Measurements from ENCODE around the gene HS1BP3. TPM values are rescaled to one million over a fixed set of nuclear protein-coding genes. Genes with fewer than 3 reads are reported as not detected.

Gene HS1BP3
- total and polyA plus RNA-seq, 2 of the 13 experiments (the other 11 are each of a cell fraction or from before 2014, with no cell fraction given): 15.2 to 22.0 TPM

DNA sequence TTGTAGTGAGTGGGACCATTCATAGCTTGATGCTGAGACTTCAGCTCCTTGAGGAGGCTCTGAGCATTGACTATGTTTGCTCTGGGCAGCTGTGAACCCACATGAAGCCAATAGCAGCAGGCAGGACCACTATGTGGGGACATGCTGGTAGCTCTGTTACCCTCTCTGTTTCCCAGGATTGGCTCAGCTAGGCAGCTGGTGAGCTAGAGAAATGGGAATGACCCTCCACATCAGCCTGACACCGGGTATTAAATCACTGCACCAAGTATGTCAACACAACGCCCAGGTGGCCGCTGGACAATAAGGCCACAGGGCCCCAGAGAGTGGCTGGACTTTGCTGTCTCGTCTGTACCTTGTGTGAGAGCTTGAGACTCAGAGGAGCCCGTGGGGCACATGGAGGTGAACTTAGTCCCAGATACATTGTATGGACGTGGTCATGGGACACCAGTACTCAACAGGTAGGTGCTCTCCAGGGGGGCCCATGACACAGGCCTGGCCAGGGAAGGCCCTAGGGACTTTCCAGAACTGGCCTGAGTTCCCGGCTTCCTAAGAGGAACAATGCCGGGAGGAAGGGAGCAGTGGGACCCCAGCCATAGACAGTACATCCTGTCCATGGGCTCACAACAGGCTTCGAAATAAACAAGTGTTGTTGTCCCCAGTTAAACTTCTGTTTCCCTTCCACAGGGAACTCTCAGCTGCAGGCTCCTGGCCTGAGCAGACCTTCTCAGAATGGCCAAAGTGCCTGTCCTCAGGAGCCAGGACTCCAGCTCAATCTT is 35.2 kb downstream of the HS1BP3 start (continued):
- TF ChIP-seq, protein P1, sequence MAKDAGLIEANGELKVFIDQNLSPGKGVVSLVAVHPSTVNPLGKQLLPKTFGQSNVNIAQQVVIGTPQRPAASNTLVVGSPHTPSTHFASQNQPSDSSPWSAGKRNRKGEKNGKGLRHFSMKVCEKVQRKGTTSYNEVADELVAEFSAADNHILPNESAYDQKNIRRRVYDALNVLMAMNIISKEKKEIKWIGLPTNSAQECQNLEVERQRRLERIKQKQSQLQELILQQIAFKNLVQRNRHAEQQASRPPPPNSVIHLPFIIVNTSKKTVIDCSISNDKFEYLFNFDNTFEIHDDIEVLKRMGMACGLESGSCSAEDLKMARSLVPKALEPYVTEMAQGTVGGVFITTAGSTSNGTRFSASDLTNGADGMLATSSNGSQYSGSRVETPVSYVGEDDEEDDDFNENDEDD (CRISPR knock-in tag; IDR thresholded peaks at IDR 0.05; ENCODE audit: borderline replicate concordance): no peak
- no peak for TF ChIP-seq HES4 (CRISPR knock-in tag; IDR thresholded peaks at IDR 0.05; ENCODE audit: borderline replicate concordance)
- TF ChIP-seq ZHX2 (IDR thresholded peaks at IDR 0.05; ENCODE audit: low read depth): no peak
- no peak for TF ChIP-seq ZHX2 (CRISPR knock-in tag; IDR thresholded peaks at IDR 0.05; ENCODE audit: borderline replicate concordance)
- TF ChIP-seq, protein P2, sequence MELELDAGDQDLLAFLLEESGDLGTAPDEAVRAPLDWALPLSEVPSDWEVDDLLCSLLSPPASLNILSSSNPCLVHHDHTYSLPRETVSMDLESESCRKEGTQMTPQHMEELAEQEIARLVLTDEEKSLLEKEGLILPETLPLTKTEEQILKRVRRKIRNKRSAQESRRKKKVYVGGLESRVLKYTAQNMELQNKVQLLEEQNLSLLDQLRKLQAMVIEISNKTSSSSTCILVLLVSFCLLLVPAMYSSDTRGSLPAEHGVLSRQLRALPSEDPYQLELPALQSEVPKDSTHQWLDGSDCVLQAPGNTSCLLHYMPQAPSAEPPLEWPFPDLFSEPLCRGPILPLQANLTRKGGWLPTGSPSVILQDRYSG (CRISPR knock-in tag; IDR thresholded peaks at IDR 0.05): 0 out of 2 replicates have a peak, but pooled peaks have one; percentile 36
- TF ChIP-seq ZBTB20 (CRISPR knock-in tag; IDR thresholded peaks at IDR 0.05; ENCODE audit: borderline replicate concordance, low read depth): peak; percentile 73; the same call in 1 of the 2 replicates
- no peak for TF ChIP-seq ATF1 (CRISPR knock-in tag; IDR thresholded peaks at IDR 0.05)
- no peak for TF ChIP-seq ZFYVE20 (CRISPR knock-in tag; IDR thresholded peaks at IDR 0.05; ENCODE audit: borderline replicate concordance, low read depth)
- TF ChIP-seq ZNF567 (CRISPR knock-in tag; IDR thresholded peaks at IDR 0.05; ENCODE audit: borderline replicate concordance): 0 out of 2 replicates have a peak, but pooled peaks have one; percentile 30
- TF ChIP-seq ZNF350 (CRISPR knock-in tag; IDR thresholded peaks at IDR 0.05; ENCODE audit: borderline replicate concordance, low read depth): 0 out of 2 replicates have a peak, but pooled peaks have one; percentile 48
- TF ChIP-seq ZNF776 (CRISPR knock-in tag; IDR thresholded peaks at IDR 0.05): peak; percentile 68; the same call in 1 of the 2 replicates
- TF ChIP-seq BCL6 (CRISPR knock-in tag; IDR thresholded peaks at IDR 0.05): peak; percentile 39; the same call in 1 of the 2 replicates
- TF ChIP-seq NCOA5 (CRISPR knock-in tag; IDR thresholded peaks at IDR 0.05): no peak
- TF ChIP-seq, protein P3, sequence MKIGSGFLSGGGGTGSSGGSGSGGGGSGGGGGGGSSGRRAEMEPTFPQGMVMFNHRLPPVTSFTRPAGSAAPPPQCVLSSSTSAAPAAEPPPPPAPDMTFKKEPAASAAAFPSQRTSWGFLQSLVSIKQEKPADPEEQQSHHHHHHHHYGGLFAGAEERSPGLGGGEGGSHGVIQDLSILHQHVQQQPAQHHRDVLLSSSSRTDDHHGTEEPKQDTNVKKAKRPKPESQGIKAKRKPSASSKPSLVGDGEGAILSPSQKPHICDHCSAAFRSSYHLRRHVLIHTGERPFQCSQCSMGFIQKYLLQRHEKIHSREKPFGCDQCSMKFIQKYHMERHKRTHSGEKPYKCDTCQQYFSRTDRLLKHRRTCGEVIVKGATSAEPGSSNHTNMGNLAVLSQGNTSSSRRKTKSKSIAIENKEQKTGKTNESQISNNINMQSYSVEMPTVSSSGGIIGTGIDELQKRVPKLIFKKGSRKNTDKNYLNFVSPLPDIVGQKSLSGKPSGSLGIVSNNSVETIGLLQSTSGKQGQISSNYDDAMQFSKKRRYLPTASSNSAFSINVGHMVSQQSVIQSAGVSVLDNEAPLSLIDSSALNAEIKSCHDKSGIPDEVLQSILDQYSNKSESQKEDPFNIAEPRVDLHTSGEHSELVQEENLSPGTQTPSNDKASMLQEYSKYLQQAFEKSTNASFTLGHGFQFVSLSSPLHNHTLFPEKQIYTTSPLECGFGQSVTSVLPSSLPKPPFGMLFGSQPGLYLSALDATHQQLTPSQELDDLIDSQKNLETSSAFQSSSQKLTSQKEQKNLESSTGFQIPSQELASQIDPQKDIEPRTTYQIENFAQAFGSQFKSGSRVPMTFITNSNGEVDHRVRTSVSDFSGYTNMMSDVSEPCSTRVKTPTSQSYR (CRISPR knock-in tag; IDR thresholded peaks at IDR 0.05; ENCODE audit: borderline replicate concordance): no peak
- TF ChIP-seq ZBTB38 (CRISPR knock-in tag; IDR thresholded peaks at IDR 0.05): peak; percentile 34; the same call in 1 of the 2 replicates
- TF ChIP-seq RCOR2 (CRISPR knock-in tag; IDR thresholded peaks at IDR 0.05): peak; percentile 71; the same call in 1 of the 2 replicates
- TF ChIP-seq TBL1XR1 (IDR thresholded peaks at IDR 0.05; ENCODE audit: borderline replicate concordance, low read length, partially characterized antibody): peak; percentile 55
- no peak for TF ChIP-seq RFXANK (CRISPR knock-in tag; IDR thresholded peaks at IDR 0.05)

Measured in HepG2 (cell line).